Glutamatergic neuron (in vitro differentiated cells): ENCODE measurements around the gene ARHGEF19. TPM values are rescaled to one million over a fixed set of nuclear protein-coding genes. Genes with fewer than 3 reads are reported as not detected.

Source experiments
- DNase-seq: peaks from one replicate; pipeline ENCODE4 v3.0.0; 2022
- H3K27ac Mint-ChIP-seq: one replicate; pipeline ENCODE4 v1.8.0; 2020; ENCODE audit warnings: mild to moderate bottlenecking, mixed read lengths, inconsistent platforms; ENCODE audit not compliant: unreplicated experiment
- H3K27me3 Mint-ChIP-seq: one replicate; pipeline ENCODE4 v1.8.0; 2020; ENCODE audit warnings: mild to moderate bottlenecking, moderate library complexity, mixed read lengths, inconsistent platforms; ENCODE audit not compliant: unreplicated experiment
- H3K36me3 Mint-ChIP-seq: one replicate; pipeline ENCODE4 v1.8.0; 2020; ENCODE audit warnings: mild to moderate bottlenecking, mixed read lengths, inconsistent platforms; ENCODE audit not compliant: unreplicated experiment
- H3K4me1 Mint-ChIP-seq: one replicate; pipeline ENCODE4 v1.8.0; 2020; ENCODE audit warnings: mild to moderate bottlenecking, low read depth, mixed read lengths, inconsistent platforms; ENCODE audit not compliant: unreplicated experiment
- H3K4me3 Mint-ChIP-seq: one replicate; pipeline ENCODE4 v1.8.0; 2020; ENCODE audit warnings: mild to moderate bottlenecking, mixed read lengths, inconsistent platforms; ENCODE audit not compliant: unreplicated experiment
- H3K9me3 Mint-ChIP-seq: one replicate; pipeline ENCODE4 v1.8.0; 2020; ENCODE audit warnings: mild to moderate bottlenecking, moderate library complexity, mixed read lengths, inconsistent platforms; ENCODE audit not compliant: unreplicated experiment
- total RNA-seq: library from RNA; stranded (reverse); fragmentation: NEBNext Ultra II Directional; extraction: Animal tissue kit (Norgen Biotek cat#: 25700); gene quantifications from one replicate; pipeline ENCODE4 v1.2.1, GENCODE V29; 2021; ENCODE audit not compliant: unreplicated experiment
- TF ChIP-seq, protein P1 (sequence below): fragments of 200-600 bp; sonication (generic); IDR thresholded peaks from one replicate; pipeline ENCODE4 v1.5.0; 2021; ENCODE audit not compliant: partially characterized antibody, unreplicated experiment

The ARHGEF19 gene
- total RNA-seq, 1 donor from 2014 or later, result 3.4 TPM

DNA sequence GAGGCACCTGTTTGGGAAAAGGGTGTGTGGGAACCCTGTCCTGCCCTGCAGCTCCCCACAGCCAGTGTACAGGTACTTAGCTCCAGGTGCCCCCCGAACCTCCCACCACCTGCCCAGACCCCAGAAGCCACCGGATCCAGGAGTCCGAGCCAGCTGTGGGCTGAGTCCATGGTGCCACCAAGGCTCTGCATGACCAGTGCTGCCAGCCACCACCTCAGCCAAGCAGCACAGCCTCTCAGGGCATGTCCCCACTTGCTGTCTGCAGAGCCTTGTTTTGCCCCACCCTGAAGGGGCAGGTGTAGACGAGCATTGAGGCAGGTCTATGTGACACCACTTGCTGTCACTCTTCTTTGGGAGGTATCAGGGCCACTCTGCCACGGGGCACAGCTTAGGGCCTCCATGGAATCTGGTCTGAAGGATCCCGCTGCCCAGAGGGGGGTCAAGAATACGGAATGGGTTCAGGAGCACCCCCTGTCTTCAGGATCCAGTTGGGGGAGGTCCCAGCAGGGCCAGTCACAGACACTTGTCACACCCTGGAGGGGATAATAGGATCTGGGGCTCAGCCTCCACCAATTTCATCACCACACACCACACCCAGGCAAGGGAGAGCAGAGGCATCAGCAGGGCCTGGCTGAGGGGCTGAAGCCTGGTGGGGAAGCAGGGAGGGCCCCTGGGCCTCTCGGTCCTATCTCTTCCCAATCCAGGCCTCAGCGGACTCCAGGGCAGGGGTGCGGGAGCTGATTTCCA is 27.7 kb downstream of the ARHGEF19 start:
- no peak for DNase-seq
- Mint-ChIP-seq H3K36me3 (no peaks in the 10 kb centered on the region), H3K9me3 (peaks cover 1% of the 10 kb centered on the region), H3K4me3 (no peak overlapping the region), H3K27ac (no peak overlapping the region), H3K27me3 (peaks cover 3% of the 10 kb centered on the region), H3K4me1 (no peaks in the 10 kb centered on the region)
- TF ChIP-seq, protein P1, sequence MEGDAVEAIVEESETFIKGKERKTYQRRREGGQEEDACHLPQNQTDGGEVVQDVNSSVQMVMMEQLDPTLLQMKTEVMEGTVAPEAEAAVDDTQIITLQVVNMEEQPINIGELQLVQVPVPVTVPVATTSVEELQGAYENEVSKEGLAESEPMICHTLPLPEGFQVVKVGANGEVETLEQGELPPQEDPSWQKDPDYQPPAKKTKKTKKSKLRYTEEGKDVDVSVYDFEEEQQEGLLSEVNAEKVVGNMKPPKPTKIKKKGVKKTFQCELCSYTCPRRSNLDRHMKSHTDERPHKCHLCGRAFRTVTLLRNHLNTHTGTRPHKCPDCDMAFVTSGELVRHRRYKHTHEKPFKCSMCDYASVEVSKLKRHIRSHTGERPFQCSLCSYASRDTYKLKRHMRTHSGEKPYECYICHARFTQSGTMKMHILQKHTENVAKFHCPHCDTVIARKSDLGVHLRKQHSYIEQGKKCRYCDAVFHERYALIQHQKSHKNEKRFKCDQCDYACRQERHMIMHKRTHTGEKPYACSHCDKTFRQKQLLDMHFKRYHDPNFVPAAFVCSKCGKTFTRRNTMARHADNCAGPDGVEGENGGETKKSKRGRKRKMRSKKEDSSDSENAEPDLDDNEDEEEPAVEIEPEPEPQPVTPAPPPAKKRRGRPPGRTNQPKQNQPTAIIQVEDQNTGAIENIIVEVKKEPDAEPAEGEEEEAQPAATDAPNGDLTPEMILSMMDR, result no peak

DNA sequence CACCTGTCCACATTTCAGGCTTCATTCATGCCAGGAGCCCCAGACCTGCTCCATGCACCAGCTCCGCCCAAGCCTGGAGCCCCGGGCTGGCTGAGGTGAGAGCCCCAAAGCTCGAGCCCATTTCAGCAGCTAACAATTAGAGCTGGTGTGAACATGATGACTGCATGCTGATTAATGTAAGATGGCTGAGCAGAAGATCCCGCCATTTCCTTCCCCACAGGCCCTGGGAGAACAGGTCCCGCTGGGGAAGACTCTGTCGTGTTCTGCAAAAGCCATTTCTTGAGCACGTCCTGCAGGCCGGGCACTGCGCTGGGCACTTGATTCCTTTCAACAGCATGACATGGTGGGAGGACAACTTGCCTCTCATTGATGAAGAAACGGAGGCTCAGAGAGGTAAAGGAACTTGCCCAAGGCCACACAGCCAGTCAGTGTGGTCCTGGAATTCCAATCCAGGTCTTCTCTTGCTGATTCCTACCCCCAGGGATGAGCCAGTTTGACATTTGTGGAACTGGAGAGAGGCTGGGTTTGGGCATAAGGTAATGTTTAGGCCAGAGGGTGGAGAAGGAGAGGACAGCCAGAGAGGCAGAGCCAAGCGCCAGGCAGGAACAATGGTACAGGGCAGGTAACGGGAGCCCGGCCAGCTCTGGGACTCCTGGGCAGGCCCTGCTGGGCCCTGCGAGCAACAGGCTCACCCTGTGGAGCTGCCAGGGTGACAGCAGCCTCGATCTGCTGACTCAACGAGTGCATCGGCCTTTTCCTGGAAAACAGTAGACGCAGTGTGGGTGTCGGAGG is 28.5 kb downstream of the ARHGEF19 start:
- Mint-ChIP-seq H3K27ac (no peak overlapping the region), H3K4me1 (no peaks in the 10 kb centered on the region), H3K27me3 (peaks cover 3% of the 10 kb centered on the region), H3K36me3 (no peaks in the 10 kb centered on the region), H3K4me3 (no peak overlapping the region), H3K9me3 (peaks cover 1% of the 10 kb centered on the region)
- no peak for DNase-seq
- TF ChIP-seq, protein P1, result no peak

DNA sequence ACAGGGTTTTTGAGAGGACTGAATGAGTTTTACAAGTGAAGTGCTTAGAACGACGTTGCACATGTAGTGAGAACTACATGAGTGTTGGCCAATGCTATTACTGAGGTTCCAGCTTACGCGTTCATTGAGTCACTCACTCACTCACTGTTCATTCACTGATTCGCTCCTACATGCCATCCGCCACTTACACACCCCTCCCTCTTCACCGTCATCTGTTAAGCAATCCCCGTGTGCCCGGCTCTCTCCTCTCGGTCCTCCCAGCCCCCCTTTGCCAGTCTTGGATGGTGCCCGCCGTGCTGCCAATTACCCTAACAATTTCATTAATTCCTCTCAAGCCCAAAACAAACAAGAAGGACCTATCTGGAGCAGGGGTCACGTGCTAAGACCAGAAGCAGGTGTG is 29.3 kb downstream of the ARHGEF19 start:
- Mint-ChIP-seq H3K9me3 (peaks cover 1% of the 10 kb centered on the region), H3K27ac (no peak overlapping the region), H3K4me1 (no peaks in the 10 kb centered on the region), H3K27me3 (peaks cover 3% of the 10 kb centered on the region), H3K36me3 (no peaks in the 10 kb centered on the region), H3K4me3 (no peak overlapping the region)
- TF ChIP-seq, protein P1, result no peak
- no peak for DNase-seq

DNA sequence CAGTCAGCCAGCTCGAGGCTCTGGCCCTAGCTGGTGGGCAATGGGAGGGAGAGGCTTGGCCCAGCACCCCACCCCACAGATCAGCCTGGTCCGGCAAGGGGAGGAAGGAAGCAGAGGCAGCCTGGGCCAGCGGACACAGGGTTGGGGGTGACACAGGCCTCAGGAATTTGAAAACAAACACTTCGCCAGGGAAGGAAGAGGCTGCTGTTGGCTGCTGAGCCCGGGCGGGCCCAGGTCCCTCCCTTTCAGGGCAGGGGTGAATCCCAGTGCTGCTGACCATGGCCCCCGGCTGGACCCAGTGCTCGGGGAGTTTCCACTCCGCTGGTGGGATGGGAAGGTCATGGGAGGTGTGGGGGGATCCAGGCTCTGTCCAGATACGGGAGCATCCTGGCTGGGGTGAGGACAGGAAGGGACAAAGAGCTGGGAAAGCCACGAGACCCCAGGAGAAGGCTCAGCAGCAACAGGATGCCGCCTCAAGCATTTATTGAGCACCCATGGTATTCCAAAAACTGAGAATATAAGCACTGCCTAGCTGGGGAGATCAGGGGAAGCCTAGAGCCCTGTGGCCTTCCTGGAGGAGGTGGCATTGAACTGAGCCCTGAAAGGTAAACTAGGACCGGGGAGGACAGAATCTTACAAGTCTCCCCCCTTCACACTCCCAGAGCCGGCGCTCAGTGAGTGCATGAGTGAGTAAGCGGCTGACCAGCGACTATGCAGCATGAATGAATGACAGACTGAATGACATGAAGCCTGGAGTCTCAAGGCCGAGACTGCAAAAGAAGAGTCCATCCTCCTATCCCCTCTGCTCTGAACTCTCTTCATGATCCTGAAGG is 30.3 kb downstream of the ARHGEF19 start:
- Mint-ChIP-seq H3K4me1 (no peaks in the 10 kb centered on the region), H3K9me3 (peaks cover 1% of the 10 kb centered on the region), H3K27ac (no peak overlapping the region), H3K36me3 (no peaks in the 10 kb centered on the region), H3K27me3 (peaks cover 3% of the 10 kb centered on the region), H3K4me3 (no peak overlapping the region)
- TF ChIP-seq, protein P1, result no peak
- no peak for DNase-seq
